WTC11 (cell line): ENCODE measurements around the gene GRB10. TPM values are rescaled to one million over a fixed set of nuclear protein-coding genes. Genes with fewer than 3 reads are reported as not detected.

Source experiments
- ATAC-seq: fragments of 200-7000 bp; cut with Tn5 transposase; 2 replicates; pipeline ENCODE4 v1.10.0; 2021; ENCODE audit warnings: mild to moderate bottlenecking, moderate library complexity
- CTCF ChIA-PET: fragments of 300-600 bp; sonication (Branson Sonifier 250); formaldehyde crosslinking; loops from one replicate; lab custom pipeline; 2021; ENCODE audit warnings: antibody characterized with exemption; lab: Charles Lee
- POLR2A ChIA-PET: fragments of 350-600 bp; sonication (Branson Sonifier 250); formaldehyde crosslinking; loops from one replicate; lab custom pipeline; 2021; ENCODE audit warnings: antibody characterized with exemption; lab: Charles Lee
- DNase-seq: peaks from one replicate; pipeline ENCODE4 v3.0.0; 2021; ENCODE audit warnings: low spot score
- H3K27ac Mint-ChIP-seq: 2 replicates; pipeline ENCODE4 v1.8.0; 2021; ENCODE audit warnings: mixed read lengths
- H3K27me3 Mint-ChIP-seq: 2 replicates; pipeline ENCODE4 v1.8.0; 2021; ENCODE audit warnings: low read depth, mild to moderate bottlenecking, moderate library complexity, mixed read lengths
- H3K36me3 Mint-ChIP-seq: 2 replicates; pipeline ENCODE4 v1.8.0; 2021; ENCODE audit warnings: mixed read lengths
- H3K4me1 Mint-ChIP-seq: 2 replicates; pipeline ENCODE4 v1.8.0; 2022; ENCODE audit warnings: mixed read lengths
- H3K4me3 Mint-ChIP-seq: 2 replicates; pipeline ENCODE4 v1.8.0; 2021; ENCODE audit warnings: mild to moderate bottlenecking, moderate library complexity, mixed read lengths
- H3K9me3 Mint-ChIP-seq: 2 replicates; pipeline ENCODE4 v1.8.0; 2021; ENCODE audit warnings: mixed read lengths
- ATF2 ChIP-seq: sonication (generic); formaldehyde crosslinking; IDR thresholded peaks from 2 replicates; pipeline ENCODE4 v1.8.1; 2022; ENCODE audit warnings: low read depth, missing genetic modification reagents, borderline replicate concordance
- HMGXB4 ChIP-seq: sonication (generic); formaldehyde crosslinking; IDR thresholded peaks from 2 replicates; pipeline ENCODE4 v1.8.1; 2023; ENCODE audit warnings: mild to moderate bottlenecking, moderate library complexity, missing genetic modification reagents
- IRF2 ChIP-seq: sonication (generic); formaldehyde crosslinking; IDR thresholded peaks from 2 replicates; pipeline ENCODE4 v1.8.0; 2022; ENCODE audit warnings: low read depth, missing genetic modification reagents, borderline replicate concordance
- PRDM15 ChIP-seq: sonication (generic); formaldehyde crosslinking; IDR thresholded peaks from 2 replicates; pipeline ENCODE4 v1.8.0; 2022; ENCODE audit warnings: missing genetic modification reagents
- PREB ChIP-seq: sonication (generic); formaldehyde crosslinking; IDR thresholded peaks from 2 replicates; pipeline ENCODE4 v1.8.1; 2022; ENCODE audit warnings: mild to moderate bottlenecking, missing genetic modification reagents, moderate library complexity, borderline replicate concordance
- ZBTB21 ChIP-seq: sonication (generic); formaldehyde crosslinking; IDR thresholded peaks from 2 replicates; pipeline ENCODE4 v1.8.1; 2023; ENCODE audit warnings: mild to moderate bottlenecking, missing genetic modification reagents, borderline replicate concordance
- ZMAT4 ChIP-seq: fragments of 250-450 bp; sonication (Bioruptor Pico); IDR thresholded peaks from 2 replicates; pipeline ENCODE4 v1.9.0; 2021; ENCODE audit warnings: mild to moderate bottlenecking
- ZNF121 ChIP-seq: sonication (generic); formaldehyde crosslinking; IDR thresholded peaks from 2 replicates; pipeline ENCODE4 v1.8.0; 2023; ENCODE audit warnings: missing genetic modification reagents
- total RNA-seq: library from RNA; stranded (reverse); gene quantifications from 3 replicates; pipeline ENCODE4 v1.2.3, GENCODE V29; 2021

GRB10 gene
- total RNA-seq, 1 experiment from 2014 or later, result 103 TPM

GRCh38 chr7:50646069-50646468 lies 136.6 kb downstream of the GRB10 start (continued):
- no peak for TF ChIP-seq ZMAT4 (CRISPR knock-in tag)
- no peak for TF ChIP-seq ZNF121 (CRISPR knock-in tag)
- TF ChIP-seq HMGXB4 (CRISPR knock-in tag), result no peak
- TF ChIP-seq PREB (CRISPR knock-in tag), result no peak
- TF ChIP-seq, all 79 proteins: peak for 0

GRCh38 chr7:50645186-50645585 lies 137.5 kb downstream of the GRB10 start:
- Mint-ChIP-seq H3K27me3 (no peaks in the 10 kb centered on the region), H3K27ac (no peak overlapping the region)
- CTCF ChIA-PET, result no interaction called here

More at GRCh38 chr7:50645186-50645585, 137.5 kb downstream of the GRB10 start:
- H3K9me3 Mint-ChIP-seq, result no peaks in the 10 kb centered on the region
- TF ChIP-seq PRDM15, result no peak
- TF ChIP-seq ATF2 (CRISPR knock-in tag), result no peak
- TF ChIP-seq IRF2 (CRISPR knock-in tag), result no peak
- no peak for TF ChIP-seq ZBTB21 (CRISPR knock-in tag)
- no peak for TF ChIP-seq PREB (CRISPR knock-in tag)
- TF ChIP-seq HMGXB4 (CRISPR knock-in tag), result no peak
- TF ChIP-seq, all 79 proteins: peak for 0
- peaks cover 7% of the 10 kb centered on the region; the same call in 1 of the 2 replicates for H3K4me1 Mint-ChIP-seq
- POLR2A ChIA-PET, result no interaction called here
- no peak for ATAC-seq
- H3K36me3 Mint-ChIP-seq, result peaks cover 15% of the 10 kb centered on the region
- no peak overlapping the region for H3K4me3 Mint-ChIP-seq
- no peak for DNase-seq
